ENCODE data around the gene CPZ.

The CPZ gene

GRCh38 chr4:8552581-8553205 is 39.9 kb upstream of the CPZ start:
- H3K9me3 Mint-ChIP-seq = no peaks in the 10 kb centered on the region
- H3K4me1 Mint-ChIP-seq = no peaks in the 10 kb centered on the region
- DNase-seq (no peak), ATAC-seq (no peak)
- no peak overlapping the region for H3K27ac Mint-ChIP-seq
- peaks cover 2% of the 10 kb centered on the region for H3K27me3 Mint-ChIP-seq
- H3K4me3 Mint-ChIP-seq = no peak overlapping the region
- H3K36me3 Mint-ChIP-seq (ENCODE audit: low read depth) = no peaks in the 10 kb centered on the region

- Mint-ChIP-seq H3K36me3 (ENCODE audit: low read depth) (no peaks in the 10 kb centered on the region), H3K4me3 (no peak overlapping the region), H3K9me3 (no peaks in the 10 kb centered on the region), H3K27me3 (peaks cover 2% of the 10 kb centered on the region), H3K4me1 (no peaks in the 10 kb centered on the region), H3K27ac (no peak overlapping the region)
- ATAC-seq (no peak), DNase-seq (no peak)
Measured at GRCh38 chr4:8553216-8553615, 39.3 kb upstream of the CPZ start.

GRCh38 chr4:8553991-8554405 is 38.6 kb upstream of the CPZ start:
- ATAC-seq (no peak), DNase-seq (no peak)
- no peaks in the 10 kb centered on the region for H3K36me3 Mint-ChIP-seq (ENCODE audit: low read depth)
- no peak overlapping the region for H3K4me3 Mint-ChIP-seq
- H3K27me3 Mint-ChIP-seq = peaks cover 2% of the 10 kb centered on the region
- no peak overlapping the region for H3K27ac Mint-ChIP-seq
- no peaks in the 10 kb centered on the region for H3K9me3 Mint-ChIP-seq
- H3K4me1 Mint-ChIP-seq = no peaks in the 10 kb centered on the region

DNA sequence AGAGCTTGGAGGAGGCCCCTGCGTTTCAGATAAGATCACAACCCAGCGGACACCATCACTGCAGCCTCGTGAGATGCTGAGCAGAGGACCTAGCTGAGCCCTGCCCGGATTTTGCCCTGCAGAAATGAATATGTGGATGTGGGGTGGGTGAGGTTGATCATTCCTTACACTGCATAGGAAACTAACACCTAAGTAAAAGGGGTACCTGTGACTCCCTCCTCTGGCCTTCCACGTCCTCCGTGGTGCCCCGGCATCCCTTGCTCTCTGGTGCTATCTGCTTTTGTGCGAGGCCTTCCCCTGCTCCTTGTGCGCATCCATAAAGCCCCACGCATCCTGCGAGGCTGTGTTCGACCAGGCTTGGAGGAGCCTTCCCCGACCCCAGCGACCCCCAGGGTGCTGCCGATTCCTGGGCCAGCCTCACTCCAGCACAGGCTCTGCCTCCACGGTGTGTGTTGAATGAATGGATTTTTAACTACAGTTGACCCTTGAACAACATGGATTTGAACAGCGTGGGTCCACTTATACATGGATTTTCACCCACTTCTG is 37.9 kb upstream of the CPZ start:
- Mint-ChIP-seq H3K27ac (no peak overlapping the region), H3K36me3 (ENCODE audit: low read depth) (no peaks in the 10 kb centered on the region), H3K4me3 (no peak overlapping the region), H3K27me3 (peaks cover 2% of the 10 kb centered on the region), H3K9me3 (no peaks in the 10 kb centered on the region), H3K4me1 (no peaks in the 10 kb centered on the region)
- no peak for ATAC-seq
- DNase-seq = no peak

- H3K36me3 Mint-ChIP-seq (ENCODE audit: low read depth) = no peaks in the 10 kb centered on the region
- H3K4me3 Mint-ChIP-seq = no peak overlapping the region
- no peak overlapping the region for H3K27ac Mint-ChIP-seq
- no peak for DNase-seq
- H3K4me1 Mint-ChIP-seq = no peaks in the 10 kb centered on the region
- H3K9me3 Mint-ChIP-seq = no peaks in the 10 kb centered on the region
- ATAC-seq = no peak
- peaks cover 2% of the 10 kb centered on the region for H3K27me3 Mint-ChIP-seq
Measured at GRCh38 chr4:8555716-8556115, 36.8 kb upstream of the CPZ start.

DNA sequence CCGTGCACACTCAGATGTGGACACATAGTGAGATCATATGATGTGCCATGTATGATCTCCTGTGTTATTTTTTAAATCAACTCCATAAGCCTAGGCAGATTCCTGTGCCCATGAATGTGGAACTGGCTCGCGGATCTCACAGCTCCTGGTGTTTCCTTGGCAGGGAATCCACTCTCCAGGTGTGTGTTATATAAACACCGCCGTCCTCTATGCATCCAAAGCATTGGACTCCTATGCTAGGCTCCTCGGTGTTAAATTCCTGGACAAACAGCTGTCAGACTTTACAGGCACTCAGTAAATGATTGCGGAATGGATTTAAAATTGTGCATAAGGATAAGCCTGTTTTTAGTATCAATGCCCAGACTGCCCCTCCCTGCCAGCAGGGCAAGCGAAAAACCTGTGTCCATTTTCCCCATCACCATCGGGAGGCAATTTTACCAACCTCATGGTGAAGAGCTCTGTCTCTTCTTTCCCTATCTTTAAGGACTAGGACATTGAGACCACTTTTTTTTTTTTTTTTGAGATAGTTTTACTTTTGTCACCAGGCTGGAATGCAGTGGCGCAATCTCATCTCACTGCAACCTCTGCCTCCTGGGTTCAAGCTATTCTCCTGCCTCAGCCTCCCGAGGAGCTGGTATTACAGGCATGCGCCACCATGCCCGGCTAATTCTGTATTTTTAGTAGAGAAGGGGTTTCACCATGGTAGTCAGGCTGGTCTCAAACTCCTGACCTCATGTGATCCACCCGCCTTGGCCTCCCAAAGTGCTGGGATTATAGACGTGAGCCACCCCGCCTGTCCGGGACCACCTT is 36.0 kb upstream of the CPZ start:
- H3K4me3 Mint-ChIP-seq = no peak overlapping the region
- H3K27ac Mint-ChIP-seq = no peak overlapping the region
- peaks cover 3% of the 10 kb centered on the region for H3K27me3 Mint-ChIP-seq
- DNase-seq = no peak
- no peak for ATAC-seq
- H3K36me3 Mint-ChIP-seq (ENCODE audit: low read depth) = no peaks in the 10 kb centered on the region
- no peaks in the 10 kb centered on the region for H3K9me3 Mint-ChIP-seq
- H3K4me1 Mint-ChIP-seq = no peaks in the 10 kb centered on the region

DNA sequence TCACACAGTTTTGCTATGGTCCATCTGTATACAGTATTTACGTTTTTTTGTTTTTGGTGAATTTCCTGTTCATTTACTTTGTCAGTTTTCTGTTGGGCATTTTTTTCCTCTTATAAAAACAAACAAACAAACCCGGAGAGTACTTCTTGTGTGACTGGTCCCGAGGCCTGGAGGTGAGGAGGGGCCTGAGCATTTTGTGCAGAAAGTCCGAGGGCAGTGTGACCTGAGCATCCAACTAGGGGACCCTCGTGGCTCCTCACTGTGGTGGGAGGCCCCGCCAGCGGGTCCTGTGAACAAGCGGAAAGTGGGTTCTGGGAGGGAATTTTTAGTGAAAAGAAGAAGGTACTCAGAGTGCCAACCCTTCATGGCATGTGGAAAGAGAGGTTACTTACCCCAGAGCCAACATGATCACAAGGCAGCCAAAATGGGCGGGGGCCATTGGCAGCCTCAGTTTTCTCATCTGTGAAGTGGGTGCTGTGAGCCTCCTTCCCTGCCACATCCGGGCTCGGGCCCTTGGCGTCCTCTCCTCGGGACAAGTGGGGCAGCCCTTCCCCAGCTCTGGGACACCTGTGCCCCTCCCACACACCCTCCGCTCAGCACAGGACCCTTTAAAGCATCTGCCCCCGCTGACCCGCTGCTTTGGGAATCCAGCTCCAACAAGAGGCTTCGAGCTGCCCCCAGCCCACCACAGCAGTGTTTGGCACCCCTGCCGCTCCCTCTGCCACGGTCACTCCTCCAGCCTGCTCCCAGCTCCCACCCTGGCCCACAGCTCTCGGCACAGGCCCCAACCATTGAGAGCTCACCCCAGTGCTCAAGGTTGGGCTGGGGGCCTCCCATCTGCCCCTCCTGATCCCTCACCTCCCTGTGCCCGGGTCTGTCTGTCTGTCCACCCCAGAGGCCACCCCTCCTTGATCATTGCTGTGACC is 35.2 kb upstream of the CPZ start:
- DNase-seq = no peak
- ATAC-seq = no peak
- Mint-ChIP-seq H3K27ac (no peak overlapping the region), H3K4me3 (no peak overlapping the region), H3K27me3 (peaks cover 4% of the 10 kb centered on the region), H3K9me3 (no peaks in the 10 kb centered on the region), H3K4me1 (no peaks in the 10 kb centered on the region), H3K36me3 (ENCODE audit: low read depth) (no peaks in the 10 kb centered on the region)

GRCh38 chr4:8558080-8558960 is 34.2 kb upstream of the CPZ start:
- no peaks in the 10 kb centered on the region for H3K4me1 Mint-ChIP-seq
- no peaks in the 10 kb centered on the region for H3K9me3 Mint-ChIP-seq
- DNase-seq = no peak
- no peak overlapping the region for H3K27ac Mint-ChIP-seq
- ATAC-seq = no peak
- H3K36me3 Mint-ChIP-seq (ENCODE audit: low read depth) = no peaks in the 10 kb centered on the region
- H3K4me3 Mint-ChIP-seq = no peak overlapping the region
- H3K27me3 Mint-ChIP-seq = peaks cover 4% of the 10 kb centered on the region

- peaks cover 4% of the 10 kb centered on the region for H3K27me3 Mint-ChIP-seq
- no peak overlapping the region for H3K27ac Mint-ChIP-seq
- H3K4me3 Mint-ChIP-seq = no peak overlapping the region
- ATAC-seq (no peak), DNase-seq (no peak)
- H3K9me3 Mint-ChIP-seq = no peaks in the 10 kb centered on the region
- H3K4me1 Mint-ChIP-seq = no peaks in the 10 kb centered on the region
- no peaks in the 10 kb centered on the region for H3K36me3 Mint-ChIP-seq (ENCODE audit: low read depth)
Measured at GRCh38 chr4:8559011-8559410, 33.6 kb upstream of the CPZ start.

GRCh38 chr4:8559524-8560264 is 32.9 kb upstream of the CPZ start:
- DNase-seq (no peak), ATAC-seq (no peak)
- Mint-ChIP-seq H3K27ac (no peak overlapping the region), H3K27me3 (peaks cover 4% of the 10 kb centered on the region), H3K36me3 (ENCODE audit: low read depth) (no peaks in the 10 kb centered on the region), H3K4me3 (no peak overlapping the region), H3K4me1 (no peaks in the 10 kb centered on the region), H3K9me3 (no peaks in the 10 kb centered on the region)

- Mint-ChIP-seq H3K4me1 (no peaks in the 10 kb centered on the region), H3K27ac (no peak overlapping the region), H3K27me3 (peaks cover 4% of the 10 kb centered on the region), H3K9me3 (no peaks in the 10 kb centered on the region), H3K4me3 (no peak overlapping the region), H3K36me3 (ENCODE audit: low read depth) (no peaks in the 10 kb centered on the region)
- ATAC-seq = no peak
- DNase-seq = no peak
Measured at GRCh38 chr4:8560265-8561047, 32.1 kb upstream of the CPZ start.

- H3K9me3 Mint-ChIP-seq = no peaks in the 10 kb centered on the region
- H3K27me3 Mint-ChIP-seq = peaks cover 5% of the 10 kb centered on the region
- no peak for ATAC-seq
- H3K4me3 Mint-ChIP-seq = no peak overlapping the region
- H3K36me3 Mint-ChIP-seq (ENCODE audit: low read depth) = no peaks in the 10 kb centered on the region
- no peak overlapping the region for H3K27ac Mint-ChIP-seq
- DNase-seq = no peak
- no peaks in the 10 kb centered on the region for H3K4me1 Mint-ChIP-seq
Measured at GRCh38 chr4:8564595-8564994, 28.0 kb upstream of the CPZ start.

Data from activated naive CD8-positive, alpha-beta T cell treated with anti-CD3 and anti-CD28 coated beads, Interleukin-2, amount 50 U/mL, for 24 hours (primary cell).